Sigmoid colon (tissue), 7 donors: ENCODE results near the gene JAM3. TPM values are rescaled to one million over a fixed set of nuclear protein-coding genes. Genes with fewer than 3 reads are reported as not detected.

Experiments used
- DNase-seq: peaks from one replicate; pipeline ENCODE4 v3.0.0-alpha.2; 2019
- H3K27ac ChIP-seq, 4 donors: fragments of 200-600 bp; sonication (generic); one replicate each; pipeline ENCODE4 v1.5.1; 2016 to 2019; ENCODE audit warnings: mild to moderate bottlenecking in 1 of 4
- H3K27me3 ChIP-seq, 3 donors: fragments of 200-600 bp; sonication (generic); one replicate each; pipeline ENCODE4 v1.5.1; 2019; ENCODE audit warnings: mild to moderate bottlenecking in 1 of 3
- H3K36me3 ChIP-seq, 4 donors: fragments of 200-600 bp; sonication (generic); one replicate each; pipeline ENCODE4 v1.5.1; 2016 to 2019
- H3K4me1 ChIP-seq, 4 donors: fragments of 200-600 bp; sonication (generic); one replicate each; pipeline ENCODE4 v1.5.1; 2017 to 2019
- H3K4me3 ChIP-seq, 4 donors: fragments of 200-600 bp; sonication (generic); one replicate each; pipeline ENCODE4 v1.5.1; 2017 to 2019; ENCODE audit warnings: mild to moderate bottlenecking in 2 of 4, moderate library complexity in 1 of 4
- H3K9me3 ChIP-seq, 4 donors: fragments of 200-600 bp in 3 of 4; sonication (generic) in 3 of 4; one replicate each; pipeline versions ENCODE4 v1.5.1 to v1.6.1; 2013 to 2019
- EP300 ChIP-seq, 4 donors: sonication (generic); formaldehyde crosslinking; IDR thresholded peaks; one replicate each; pipeline ENCODE4 v1.6.1; 2017; ENCODE audit warnings: antibody characterized with exemption in 4 of 4
- POLR2A ChIP-seq, 2 donors: fragments of 450-650 bp; IDR thresholded peaks; one replicate each; pipeline ENCODE4 v1.6.1; 2016; ENCODE audit warnings: antibody characterized with exemption in 2 of 2, mild to moderate bottlenecking in 2 of 2, moderate library complexity in 2 of 2
- POLR2AphosphoS5 ChIP-seq, 4 donors: sonication (generic); formaldehyde crosslinking; IDR thresholded peaks; one replicate each; pipeline ENCODE4 v1.6.1; 2017; ENCODE audit warnings: antibody characterized with exemption in 4 of 4
- WGBS, 2 donors: extraction: QIAGEN DNeasy Blood & Tissue Kit; methylation state at CpG; one replicate each; pipeline ENCODE4 v1.1.7; 2013; 5-methylcytosine and 5-hydroxymethylcytosine counted together
- intact Hi-C: fragments of 100-400 bp; cut with DNase I; formaldehyde crosslinking; loops from one replicate; pipeline ENCODE4 v1.15.1; 2023
- polyA plus RNA-seq, 3 donors: library from polyadenylated mRNA; stranded (reverse); fragments of 200-250 nt; gene quantifications; one replicate each; pipeline ENCODE4 v1.2.3, GENCODE V29; 2013
- total RNA-seq, 4 donors: library from RNA; depleted of rRNA; stranded (reverse); fragments of >200 nt; gene quantifications; one replicate each; pipeline ENCODE4 v1.1.0, GENCODE V29; 2016
- TF ChIP-seq, protein P1 (sequence below), 4 experiments: fragments of 450-650 bp in 3 of 4; fragments of 200-600 bp in 1 of 4; IDR thresholded peaks; one replicate each; pipeline ENCODE4 v1.5.1; 2016 to 2019; ENCODE audit warnings: antibody characterized with exemption in 4 of 4, mild to moderate bottlenecking in 3 of 4, moderate library complexity in 2 of 4
- donor health status: healthy with polysubstance abuse.
- donor health status: Bipolar disorder and iron deficiency.
- donor health status: healthy.

The JAM3 gene
- total and polyA plus RNA-seq, 7 donors = 0.69 to 125 (median 69.4) TPM

DNA sequence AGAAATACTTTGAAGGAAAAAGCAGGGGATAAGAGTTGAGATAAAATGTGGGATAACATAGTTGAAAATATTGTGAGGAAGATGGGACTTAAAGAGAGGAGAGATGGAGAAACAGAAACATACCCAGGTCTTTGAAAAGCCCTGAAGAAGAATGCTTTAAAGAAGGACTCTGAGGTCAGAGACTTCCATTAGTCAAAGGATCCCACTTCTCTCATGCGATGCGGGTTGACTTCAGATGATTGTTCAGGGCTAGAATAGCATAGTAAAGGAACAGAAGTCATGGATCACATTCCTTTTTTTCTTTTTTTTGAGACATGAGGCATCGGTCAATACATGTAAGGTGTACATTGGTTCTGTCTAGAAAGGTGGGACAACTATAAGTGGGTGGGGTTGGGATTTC, 3.5 kb upstream of the JAM3 start:
- no peak overlapping the region for H3K27ac ChIP-seq
- TF ChIP-seq POLR2AphosphoS5 (IDR thresholded peaks at IDR 0.05) (no peak), POLR2A (IDR thresholded peaks at IDR 0.05) (no peak), EP300 (IDR thresholded peaks at IDR 0.05) (no peak)
- TF ChIP-seq, protein P1, sequence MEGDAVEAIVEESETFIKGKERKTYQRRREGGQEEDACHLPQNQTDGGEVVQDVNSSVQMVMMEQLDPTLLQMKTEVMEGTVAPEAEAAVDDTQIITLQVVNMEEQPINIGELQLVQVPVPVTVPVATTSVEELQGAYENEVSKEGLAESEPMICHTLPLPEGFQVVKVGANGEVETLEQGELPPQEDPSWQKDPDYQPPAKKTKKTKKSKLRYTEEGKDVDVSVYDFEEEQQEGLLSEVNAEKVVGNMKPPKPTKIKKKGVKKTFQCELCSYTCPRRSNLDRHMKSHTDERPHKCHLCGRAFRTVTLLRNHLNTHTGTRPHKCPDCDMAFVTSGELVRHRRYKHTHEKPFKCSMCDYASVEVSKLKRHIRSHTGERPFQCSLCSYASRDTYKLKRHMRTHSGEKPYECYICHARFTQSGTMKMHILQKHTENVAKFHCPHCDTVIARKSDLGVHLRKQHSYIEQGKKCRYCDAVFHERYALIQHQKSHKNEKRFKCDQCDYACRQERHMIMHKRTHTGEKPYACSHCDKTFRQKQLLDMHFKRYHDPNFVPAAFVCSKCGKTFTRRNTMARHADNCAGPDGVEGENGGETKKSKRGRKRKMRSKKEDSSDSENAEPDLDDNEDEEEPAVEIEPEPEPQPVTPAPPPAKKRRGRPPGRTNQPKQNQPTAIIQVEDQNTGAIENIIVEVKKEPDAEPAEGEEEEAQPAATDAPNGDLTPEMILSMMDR (IDR thresholded peaks at IDR 0.05) = no peak
- peaks cover 0 to 11% (median 6%) of the 10 kb centered on the region in 4 donors for H3K4me1 ChIP-seq
- no peak overlapping the region for H3K4me3 ChIP-seq
- 92 to 95% methylated on average over 3 of the region's 3 CpGs for WGBS, 2 donors
- DNase-seq = no peak
- H3K9me3 ChIP-seq = no peaks in the 10 kb centered on the region
- intact Hi-C loops = no loop called here
- no peaks in the 10 kb centered on the region for H3K36me3 ChIP-seq
- no peaks in the 10 kb centered on the region for H3K27me3 ChIP-seq

DNA sequence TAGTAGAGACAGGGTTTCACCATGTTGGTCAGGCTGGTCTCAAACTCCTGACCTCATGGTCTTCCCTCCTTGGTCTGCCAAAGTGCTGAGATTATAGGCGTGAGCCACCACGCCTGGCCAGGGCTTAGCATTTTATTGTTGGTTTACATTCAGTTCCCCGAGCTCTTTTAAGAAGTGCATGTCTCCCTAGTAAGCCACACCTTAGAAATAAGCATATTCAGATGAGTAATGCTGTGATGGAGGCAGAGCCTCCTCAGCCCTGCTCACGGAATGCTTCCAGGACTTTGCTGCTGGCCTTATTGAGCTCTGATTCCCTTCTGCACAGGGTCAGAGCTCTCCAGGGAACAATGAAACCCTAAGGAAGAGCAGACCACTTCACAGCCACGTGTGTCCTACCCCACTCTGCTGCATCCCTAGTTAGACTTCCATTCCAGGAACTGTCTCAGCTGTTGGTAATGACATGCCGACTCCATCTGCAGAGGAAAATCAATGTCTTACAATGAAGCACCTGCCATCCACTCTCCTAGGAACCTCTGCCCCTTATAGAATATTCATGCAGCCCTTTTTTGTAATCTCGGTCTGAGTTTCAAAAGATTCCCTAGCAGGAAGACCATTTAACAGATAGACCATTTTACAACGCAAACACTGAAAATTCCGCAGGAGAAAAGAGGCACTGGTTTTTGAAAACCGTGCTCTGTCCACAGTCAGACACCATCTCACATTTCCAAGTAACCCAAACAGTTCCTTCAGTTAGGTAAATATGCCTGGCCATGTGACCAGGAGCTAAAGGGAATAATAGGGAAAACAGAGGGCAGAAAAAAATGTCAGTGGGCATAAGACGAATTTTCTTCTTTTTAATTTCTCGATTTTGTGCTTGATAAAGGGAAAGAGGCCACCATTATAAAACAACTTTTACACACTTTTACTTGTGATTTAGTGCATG, 1.7 kb upstream of the JAM3 start:
- no peaks in the 10 kb centered on the region for H3K36me3 ChIP-seq
- 42 to 63% methylated on average over 12 of the region's 12 CpGs for WGBS, 2 donors
- H3K4me1 ChIP-seq = peaks cover 0 to 14% (median 10%) of the 10 kb centered on the region in 4 donors
- H3K27me3 ChIP-seq = no peaks in the 10 kb centered on the region
- H3K9me3 ChIP-seq = no peaks in the 10 kb centered on the region
- H3K27ac ChIP-seq = no peak overlapping the region
- no peak for DNase-seq
- no peak overlapping the region for H3K4me3 ChIP-seq
- intact Hi-C loops = no loop called here
- TF ChIP-seq POLR2A (IDR thresholded peaks at IDR 0.05) (no peak), EP300 (IDR thresholded peaks at IDR 0.05) (no peak), POLR2AphosphoS5 (IDR thresholded peaks at IDR 0.05) (no peak)
- TF ChIP-seq, protein P1 (IDR thresholded peaks at IDR 0.05) = no peak

DNA sequence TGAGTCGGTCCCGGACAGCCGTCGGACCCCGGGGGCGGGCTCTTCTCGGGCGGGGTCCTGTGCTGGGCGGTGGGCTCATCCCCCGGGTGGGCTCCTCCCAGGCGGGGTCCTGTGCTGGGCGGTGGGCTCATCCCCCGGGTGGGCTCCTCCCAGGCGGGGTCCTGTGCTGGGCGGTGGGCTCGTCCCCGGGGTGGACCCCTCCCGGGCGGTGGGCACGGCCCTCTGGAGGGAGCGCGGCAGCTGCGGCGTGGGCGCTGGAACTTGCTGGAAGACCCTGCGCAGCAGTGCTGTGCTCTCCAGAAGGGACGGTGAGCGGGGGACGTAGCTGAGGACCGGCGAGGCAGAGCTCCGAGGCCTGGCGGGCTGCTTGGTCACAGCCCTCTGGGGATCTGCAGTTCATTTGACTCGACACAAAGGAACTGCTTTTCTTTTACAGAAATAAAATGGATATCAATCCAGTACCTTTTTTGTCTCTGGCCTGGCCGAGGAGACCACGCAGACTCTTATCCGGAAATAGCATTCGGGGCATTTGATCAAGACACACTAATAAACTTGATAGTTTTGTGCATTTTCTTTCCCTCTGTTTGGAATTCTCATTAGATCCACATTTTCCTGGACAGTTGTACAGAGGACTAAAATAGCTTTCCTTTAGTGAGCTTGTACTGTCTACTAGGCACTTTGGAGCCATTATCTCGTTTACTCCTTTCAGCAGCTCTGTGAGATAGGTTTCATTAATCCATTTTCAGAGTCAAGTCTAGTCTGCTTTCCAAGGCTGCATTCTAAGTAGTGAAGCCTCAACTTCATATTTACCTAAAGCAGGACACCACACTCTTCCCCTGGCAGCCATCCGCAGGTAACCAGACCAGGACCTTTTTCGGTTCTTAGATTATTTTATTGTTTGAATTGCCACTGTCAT, 812 bp downstream of the JAM3 start:
- WGBS, 2 donors = 15 to 22% methylated on average over 41 of the region's 41 CpGs

DNA sequence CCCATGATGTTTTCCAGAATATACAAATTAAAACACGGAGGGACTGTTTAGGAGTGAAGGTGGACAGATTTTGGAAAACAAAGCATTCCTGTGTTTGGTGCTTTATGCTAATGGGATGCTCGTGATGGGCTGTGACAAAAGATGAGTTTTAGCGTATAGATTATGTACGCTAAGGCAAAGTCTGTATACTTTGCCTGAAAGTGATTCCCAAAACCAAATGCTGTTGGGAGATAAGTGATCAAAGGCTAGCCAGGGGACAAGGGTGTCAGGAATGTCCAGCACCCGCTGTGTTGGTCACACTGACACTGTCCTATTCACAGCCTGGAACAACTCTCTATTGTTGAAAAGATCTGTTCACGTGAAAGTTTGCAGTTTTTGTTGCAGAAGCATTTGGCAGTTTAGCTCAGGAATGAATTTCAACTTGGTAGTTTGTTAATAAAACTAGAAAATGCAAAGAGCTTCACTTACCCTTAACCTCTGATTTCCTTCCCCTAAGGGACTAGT, 1.5 kb downstream of the JAM3 start:
- TF ChIP-seq, protein P1 (IDR thresholded peaks at IDR 0.05) = no peak
- TF ChIP-seq POLR2AphosphoS5 (IDR thresholded peaks at IDR 0.05) (no peak), POLR2A (IDR thresholded peaks at IDR 0.05) (no peak)
- H3K27ac ChIP-seq = peak overlapping the region; percentile 88 to 93 (median 90)
- peak overlapping the region in 1 of 4 donors; percentile 70 for H3K4me3 ChIP-seq
- DNase-seq = no peak
- H3K27me3 ChIP-seq = no peaks in the 10 kb centered on the region
- peaks cover 0 to 27% (median 13%) of the 10 kb centered on the region in 4 donors for H3K4me1 ChIP-seq
- intact Hi-C loops = no loop called here
- WGBS, 2 donors = 54 to 78% methylated on average over 6 of the region's 6 CpGs
- H3K36me3 ChIP-seq = no peaks in the 10 kb centered on the region
- no peaks in the 10 kb centered on the region for H3K9me3 ChIP-seq

More for the DNA sequence above, 812 bp downstream of the JAM3 start:
- TF ChIP-seq EP300 (IDR thresholded peaks at IDR 0.05) (no peak), POLR2A (IDR thresholded peaks at IDR 0.05) (no peak), POLR2AphosphoS5 (IDR thresholded peaks at IDR 0.05) (peak in 2 of 4 donors; percentile 9 to 21)
- TF ChIP-seq, protein P1 (IDR thresholded peaks at IDR 0.05) = no peak
- no peaks in the 10 kb centered on the region for H3K9me3 ChIP-seq
- no peaks in the 10 kb centered on the region for H3K36me3 ChIP-seq
- H3K27me3 ChIP-seq = no peaks in the 10 kb centered on the region
- intact Hi-C loops = loop anchor here (2.0 kb wide), 2 partner anchors 19 to 51 kb away; no protein-coding TSS in a partner anchor
- peak overlapping the region; percentile 88 to 93 (median 90) for H3K27ac ChIP-seq
- H3K4me3 ChIP-seq = peak overlapping the region; percentile 65 to 81 (median 72)
- no peak for DNase-seq
- peaks cover 0 to 27% (median 13%) of the 10 kb centered on the region in 4 donors for H3K4me1 ChIP-seq
